Body of pancreas (tissue), 4 donors: ENCODE results near the gene PTPRN2.

Experiments
- CTCF ChIP-seq, 7 experiments: fragments of 450-650 bp in 4 of 7; fragments of 200-600 bp in 3 of 7; sonication (generic) in 3 of 7; IDR thresholded peaks; one replicate each; pipeline ENCODE4 v1.5.1; 2016 to 2019; ENCODE audit warnings: antibody characterized with exemption in 7 of 7
- POLR2A ChIP-seq, 3 donors: fragments of 450-650 bp; IDR thresholded peaks; one replicate each; pipeline ENCODE4 v1.6.1; 2016; ENCODE audit warnings: antibody characterized with exemption in 3 of 3, mild to moderate bottlenecking in 2 of 3

GRCh38 chr7:158394936-158395335 lies 192.7 kb downstream of the PTPRN2 start:
- TF ChIP-seq CTCF (IDR thresholded peaks at IDR 0.05) (peak; percentile 46 to 79 (median 62)), POLR2A (IDR thresholded peaks at IDR 0.05) (no peak)
